Dermis blood vessel endothelial cell (primary cell): Measurements from ENCODE around the gene DRC7. TPM values are rescaled to one million over a fixed set of nuclear protein-coding genes. Genes with fewer than 3 reads are reported as not detected.
A peak's percentile ranks its signal among the peaks of the same experiment; 100 is the strongest.
"Not testable (repeated sequence)": the region's sequence is repeated elsewhere in the genome, so short reads cannot be mapped to it uniquely, and the experiment has no call there.

ENCODE experiments used
- DNase-seq: peaks from one replicate; pipeline ENCODE4 v3.0.0; 2010
- total RNA-seq: library from RNA; depleted of rRNA; stranded (reverse); fragments of >200 nt; gene quantifications from 2 replicates; pipeline ENCODE4 v1.2.3, GENCODE V29; 2014

The DRC7 gene
- total RNA-seq, 1 donor from 2014 or later: not detected

DNA sequence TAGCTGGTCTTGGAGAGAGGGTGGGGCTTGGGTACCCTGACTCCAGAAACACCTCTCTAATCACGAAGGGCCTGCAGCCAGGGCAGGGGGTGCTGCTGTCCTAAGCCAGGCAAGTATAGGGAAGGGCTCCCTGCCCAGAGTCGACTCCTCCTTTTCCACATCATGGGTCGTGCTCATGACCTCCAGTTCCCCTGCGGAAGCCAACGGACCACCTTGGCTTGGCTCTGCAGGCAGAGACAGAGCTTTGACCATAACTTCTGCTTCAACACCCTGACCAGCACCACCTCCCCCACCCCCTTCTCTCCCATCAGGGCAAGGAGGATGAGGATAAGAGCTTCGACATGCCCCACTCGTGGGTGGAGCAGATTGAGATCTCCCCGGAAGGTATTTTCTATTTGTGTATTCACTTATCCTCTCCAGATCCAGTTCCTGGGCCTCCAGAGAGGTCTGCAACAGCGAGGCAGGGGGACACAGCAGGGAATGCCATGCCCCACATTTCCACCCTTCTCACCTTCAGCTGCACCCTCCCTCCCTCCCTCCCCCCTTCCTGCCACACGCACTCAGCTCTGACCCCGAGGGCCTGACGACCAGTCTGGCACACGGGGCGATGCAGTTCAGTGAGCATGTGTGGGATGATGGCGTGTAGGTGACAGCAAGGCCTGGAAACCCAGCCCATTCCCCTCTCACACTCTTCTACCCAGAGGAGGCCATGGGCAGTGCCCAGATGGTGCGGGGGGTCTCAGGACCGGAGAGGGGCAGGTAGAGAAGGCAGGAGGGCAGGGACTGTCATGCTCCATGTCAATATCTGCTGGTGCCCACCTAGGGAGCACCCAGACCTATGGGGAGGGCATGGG lies 27.0 kb downstream of the DRC7 start:
- DNase-seq: no peak

DNA sequence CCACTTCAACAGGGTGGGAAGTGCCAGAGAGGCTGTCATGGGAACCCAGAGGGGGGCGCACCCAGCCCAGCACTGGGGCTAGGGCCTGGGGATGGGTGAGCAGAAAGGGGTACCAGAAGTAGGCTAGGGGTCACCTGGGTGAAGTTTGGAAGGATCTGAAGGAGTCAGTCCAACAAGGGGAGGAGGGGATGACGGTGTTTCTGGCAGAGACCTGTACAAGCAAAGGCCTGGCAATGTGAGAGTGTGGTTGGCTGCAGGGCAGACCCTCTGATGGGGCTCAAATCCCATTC lies 27.5 kb downstream of the DRC7 start:
- no peak for DNase-seq

DNA sequence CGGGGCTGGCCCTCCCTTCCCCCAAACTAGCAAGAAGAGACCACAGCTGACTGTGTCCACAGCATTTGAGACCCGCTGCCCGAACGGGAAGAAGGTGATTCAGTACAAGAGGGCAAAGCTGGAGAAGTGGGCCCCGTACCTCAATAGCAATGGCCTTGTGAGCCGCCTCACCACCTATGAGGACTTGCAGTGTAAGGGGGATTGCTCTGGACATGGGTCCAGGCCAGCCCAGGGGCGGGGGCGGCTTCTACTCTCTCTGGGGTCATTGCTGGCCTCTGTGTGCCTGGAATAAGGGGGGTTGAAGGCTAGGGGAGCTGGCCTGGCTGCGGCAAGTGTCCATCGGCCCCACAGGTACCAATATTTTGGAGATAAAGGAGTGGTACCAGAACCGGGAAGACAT lies 28.0 kb downstream of the DRC7 start:
- no peak for DNase-seq

DNA sequence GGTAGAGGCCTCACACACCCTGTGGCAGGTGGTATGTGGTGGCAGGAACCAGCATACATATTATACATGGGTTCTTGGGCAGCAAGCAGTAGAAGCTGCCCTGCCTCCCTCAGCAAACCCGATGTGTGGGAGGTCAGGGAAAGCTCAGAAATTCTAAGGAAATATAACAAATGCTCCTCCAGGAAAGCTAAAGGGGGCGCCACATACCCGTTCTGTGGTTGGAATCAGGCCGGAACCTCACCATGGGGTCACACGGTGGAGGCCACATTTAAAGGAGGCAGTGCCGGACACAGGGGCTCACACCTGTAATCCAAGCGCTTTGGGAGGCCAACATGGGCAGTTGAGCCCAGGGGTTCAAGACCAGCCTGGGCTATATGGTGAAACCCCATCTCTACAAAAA lies 28.6 kb downstream of the DRC7 start:
- DNase-seq: peak; percentile 49

DNA sequence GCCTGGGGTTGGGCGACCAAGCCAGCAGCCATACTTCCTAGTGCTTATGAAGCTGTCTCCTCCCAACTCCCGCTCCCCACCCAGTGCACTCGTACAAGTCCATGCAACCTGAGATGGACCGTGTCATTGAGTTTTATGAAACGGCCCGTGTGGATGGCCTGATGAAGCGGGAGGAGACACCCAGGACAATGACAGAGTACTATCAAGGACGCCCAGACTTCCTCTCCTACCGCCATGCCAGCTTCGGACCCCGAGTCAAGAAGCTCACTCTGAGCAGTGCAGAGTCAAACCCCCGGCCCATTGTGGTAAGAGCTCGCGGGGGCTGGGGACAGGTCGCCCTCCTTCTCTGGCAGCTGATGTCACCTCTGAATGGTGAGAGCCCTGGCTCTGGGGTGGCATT lies 29.9 kb downstream of the DRC7 start:
- no peak for DNase-seq

DNA sequence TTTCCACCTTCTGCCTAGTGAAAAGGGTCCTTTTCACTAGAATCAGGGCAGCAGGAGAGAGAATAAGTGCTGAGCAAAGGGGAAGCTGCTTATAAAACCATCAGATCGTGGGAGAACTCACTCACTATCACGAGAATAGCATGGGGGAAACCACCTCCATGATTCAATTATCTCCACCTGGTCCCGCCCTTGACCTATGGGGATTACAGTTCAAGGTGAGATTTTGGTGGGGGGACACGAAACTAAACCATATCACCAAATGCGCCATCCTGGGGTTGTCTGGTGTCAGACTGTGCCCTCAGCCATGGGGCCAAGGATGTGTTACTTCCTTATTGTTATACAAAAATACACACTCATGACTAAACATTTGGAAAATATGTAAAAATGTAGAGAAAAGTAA lies 30.5 kb downstream of the DRC7 start:
- DNase-seq: no peak

DNA sequence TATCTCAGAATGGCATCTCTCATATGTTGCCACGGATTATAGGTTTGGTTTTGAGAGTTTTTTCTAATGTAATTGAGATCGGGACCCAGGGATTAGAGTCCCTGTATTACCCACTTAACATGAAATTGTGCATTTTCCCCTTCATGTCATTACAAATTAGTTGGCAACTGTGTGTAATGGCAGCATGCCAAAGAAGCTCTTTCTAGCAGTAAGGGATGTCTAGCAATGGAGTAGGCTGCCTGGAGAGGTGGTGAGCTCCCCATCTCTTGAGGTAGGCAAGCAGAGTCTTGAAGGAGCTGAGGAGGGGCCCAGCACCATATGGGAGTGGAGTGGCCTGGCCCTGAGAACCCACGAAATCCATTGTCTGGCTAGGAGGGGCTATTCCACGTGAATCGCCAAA lies 30.9 kb downstream of the DRC7 start:
- no peak for DNase-seq

DNA sequence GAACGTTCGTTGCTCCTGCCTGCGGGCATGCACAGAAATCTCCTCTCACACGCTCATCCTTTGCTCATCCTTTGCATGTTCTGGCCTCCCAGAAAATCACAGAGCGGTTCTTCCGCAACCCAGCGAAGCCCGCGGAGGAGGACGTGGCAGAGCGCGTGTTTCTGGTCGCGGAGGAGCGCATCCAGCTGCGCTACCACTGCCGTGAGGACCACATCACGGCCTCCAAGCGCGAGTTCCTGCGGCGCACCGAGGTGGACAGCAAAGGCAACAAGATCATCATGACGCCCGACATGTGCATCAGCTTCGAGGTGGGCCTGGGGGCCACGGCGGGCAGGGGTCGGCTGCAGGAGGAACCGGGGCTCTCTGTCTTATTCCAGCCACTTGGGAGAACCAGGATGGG lies 31.4 kb downstream of the DRC7 start:
- DNase-seq: no peak

DNA sequence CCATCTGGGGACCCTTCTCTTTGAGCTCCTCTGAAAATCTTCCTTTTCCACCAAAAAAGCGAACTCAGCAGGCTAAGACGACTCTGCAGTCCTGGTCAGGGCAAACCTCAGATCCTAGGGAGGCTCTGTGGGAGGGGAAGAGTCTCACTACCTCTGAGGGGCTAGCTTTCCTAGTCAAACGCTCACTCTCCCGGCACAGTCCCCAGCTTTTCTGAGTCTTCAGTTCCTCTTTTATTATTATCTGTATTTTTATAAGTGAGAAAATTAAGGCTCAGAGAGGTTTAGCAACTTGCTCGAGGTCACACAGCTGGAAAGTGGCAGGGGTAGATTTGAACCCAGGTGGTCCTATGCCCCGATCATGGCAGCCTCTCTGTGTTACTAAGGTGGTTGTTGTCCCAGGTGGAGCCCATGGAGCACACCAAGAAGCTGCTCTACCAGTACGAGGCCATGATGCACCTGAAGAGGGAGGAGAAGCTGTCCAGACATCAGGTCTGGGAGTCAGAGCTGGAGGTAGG lies 31.9 kb downstream of the DRC7 start:
- DNase-seq: no peak

DNA sequence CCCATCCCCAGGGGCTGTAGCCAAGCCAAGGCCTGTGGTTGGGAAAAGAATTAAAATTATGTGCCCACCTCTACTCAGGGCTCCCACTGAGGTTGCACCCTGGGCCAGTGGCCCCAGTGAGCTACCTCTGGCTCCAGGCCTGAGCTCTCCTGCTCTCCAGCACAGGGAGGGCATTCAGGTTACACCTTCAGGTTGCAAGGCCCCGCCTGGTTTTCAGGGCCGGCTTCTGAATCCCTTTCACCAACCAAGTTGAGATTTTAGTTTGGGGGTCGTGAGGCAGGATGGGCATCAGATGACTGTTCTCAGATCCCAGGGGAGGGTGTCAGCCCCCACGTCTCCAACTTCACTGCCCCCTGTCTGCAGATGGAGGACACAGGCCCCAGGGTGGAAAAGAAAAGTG lies 33.0 kb downstream of the DRC7 start:
- DNase-seq: no peak

DNA sequence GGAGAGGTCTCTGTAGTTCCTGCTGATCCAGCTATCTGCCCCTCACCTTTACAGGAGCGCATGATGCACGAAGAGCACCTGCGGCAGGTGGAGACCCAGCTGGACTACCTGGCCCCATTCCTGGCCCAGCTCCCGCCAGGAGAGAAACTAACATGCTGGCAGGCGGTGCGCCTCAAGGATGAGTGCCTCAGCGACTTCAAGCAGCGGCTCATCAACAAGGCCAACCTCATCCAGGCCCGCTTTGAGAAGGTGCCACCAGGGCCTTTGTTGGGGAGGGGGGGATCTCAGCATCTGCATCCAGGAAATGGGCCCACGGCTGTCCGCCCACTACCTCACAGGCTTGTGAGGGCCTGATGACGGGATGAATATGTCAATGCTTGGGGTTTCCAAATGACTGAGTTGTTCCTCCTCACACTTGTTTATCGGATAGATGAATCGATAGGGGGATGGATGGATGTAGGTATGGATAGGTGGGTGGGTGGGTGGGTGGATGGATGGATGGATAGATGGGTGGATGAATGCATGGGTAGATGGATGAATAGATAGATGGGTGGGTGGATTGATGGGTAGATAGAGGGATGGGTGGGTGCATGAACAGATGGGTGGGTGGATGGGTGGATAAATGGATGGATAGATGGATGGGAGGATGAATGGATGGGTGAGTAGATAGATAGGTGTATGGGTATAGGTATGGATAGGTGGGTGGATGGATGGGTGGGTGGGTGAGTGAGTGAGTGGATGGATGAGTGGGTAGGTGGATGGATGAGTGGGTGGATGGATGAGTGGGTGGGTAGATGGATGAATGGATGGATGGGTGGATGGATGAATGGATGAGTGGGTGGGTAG lies 34.0 kb downstream of the DRC7 start:
- DNase-seq: no peak

DNA sequence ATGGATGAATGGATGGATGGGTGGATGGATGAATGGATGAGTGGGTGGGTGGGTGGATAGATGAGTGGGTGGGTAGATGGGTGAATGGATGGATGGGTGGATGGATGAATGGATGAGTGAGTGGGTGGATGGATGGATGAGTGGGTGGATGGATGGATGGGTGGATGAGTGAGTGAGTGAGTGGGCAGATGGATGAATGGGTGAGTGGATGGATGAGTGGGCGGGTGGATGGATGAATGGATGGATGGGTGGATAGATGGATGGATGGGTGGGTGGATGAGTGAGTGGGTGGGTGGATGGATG lies 34.5 kb downstream of the DRC7 start:
- DNase-seq: no peak

DNA sequence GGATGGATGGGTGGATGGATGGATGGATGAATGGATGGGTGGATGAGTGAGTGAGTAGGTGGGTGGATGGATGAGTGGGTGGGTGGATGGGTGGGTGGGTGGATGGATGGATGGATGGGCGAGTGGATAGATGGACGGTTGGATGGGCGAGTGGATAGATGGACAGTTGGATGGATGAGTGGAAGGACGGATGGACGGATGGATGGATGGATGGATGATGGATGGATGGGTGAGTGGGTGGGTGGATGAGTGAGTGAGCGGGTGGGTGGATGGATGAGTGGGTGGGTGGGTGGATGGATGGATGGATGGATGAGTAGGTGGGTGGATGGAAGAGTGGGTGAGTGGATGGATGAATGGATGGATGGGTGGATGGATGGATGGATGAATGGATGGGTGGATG lies 35.2 kb downstream of the DRC7 start:
- not testable (repeated sequence) for DNase-seq

DNA sequence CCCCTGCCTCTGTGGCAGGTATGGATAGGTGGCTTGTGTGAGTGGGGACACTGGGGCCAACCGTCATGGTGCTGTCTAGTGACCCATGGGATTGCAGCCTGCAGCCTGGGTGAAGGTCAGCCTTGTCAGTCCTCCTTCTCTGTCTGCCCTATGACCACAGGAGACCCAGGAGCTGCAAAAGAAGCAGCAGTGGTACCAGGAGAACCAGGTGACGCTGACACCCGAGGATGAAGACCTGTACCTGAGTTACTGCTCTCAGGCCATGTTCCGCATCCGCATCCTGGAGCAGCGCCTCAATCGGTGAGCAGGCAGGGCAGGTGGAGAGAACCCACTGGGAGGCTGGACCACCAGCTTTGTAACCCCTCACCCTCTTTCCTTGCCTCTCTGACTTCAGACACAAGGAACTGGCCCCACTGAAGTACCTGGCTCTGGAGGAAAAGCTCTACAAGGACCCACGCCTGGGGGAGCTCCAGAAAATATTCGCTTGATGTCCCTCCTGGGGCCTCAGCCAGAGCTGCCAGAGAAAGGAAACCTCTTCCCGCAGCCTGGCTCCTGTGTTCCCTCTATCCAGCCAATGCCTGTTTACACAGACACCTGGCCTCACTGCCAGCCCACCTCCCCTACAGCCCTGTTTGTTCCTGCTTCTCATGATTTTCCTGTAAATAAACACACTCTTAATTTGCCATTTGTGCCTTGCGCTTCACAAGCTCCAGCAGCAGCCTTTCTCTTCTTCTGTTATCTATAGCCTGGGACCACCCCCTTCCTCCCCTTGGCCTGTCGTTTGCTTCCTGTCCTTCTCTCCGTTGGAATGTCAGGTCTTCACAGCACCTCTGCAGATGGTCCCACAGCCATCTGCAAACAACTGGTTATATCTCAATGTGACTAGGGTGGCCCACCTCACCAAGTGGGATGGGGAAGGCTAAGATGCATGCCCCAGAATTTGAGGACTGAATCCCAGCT lies 36.4 kb downstream of the DRC7 start:
- no peak for DNase-seq

DNA sequence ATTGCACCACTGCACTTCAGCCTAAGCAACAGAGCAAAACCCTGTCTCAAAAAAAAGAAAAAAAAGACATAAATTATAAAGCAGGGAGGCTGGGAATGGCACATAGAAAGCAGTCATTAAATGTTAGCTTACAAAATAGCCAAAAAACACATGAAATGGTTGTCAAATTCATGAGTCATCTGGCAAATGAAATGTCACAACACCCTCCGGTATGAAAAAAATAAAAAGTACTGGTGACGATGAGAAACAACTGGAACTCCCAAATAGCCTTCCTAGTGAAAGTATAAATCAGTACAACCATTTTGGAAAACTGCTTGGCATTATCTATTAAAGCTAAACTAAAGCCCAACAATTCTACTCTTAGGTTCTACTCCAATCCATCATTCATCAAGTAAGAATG lies 37.4 kb downstream of the DRC7 start:
- no peak for DNase-seq

DNA sequence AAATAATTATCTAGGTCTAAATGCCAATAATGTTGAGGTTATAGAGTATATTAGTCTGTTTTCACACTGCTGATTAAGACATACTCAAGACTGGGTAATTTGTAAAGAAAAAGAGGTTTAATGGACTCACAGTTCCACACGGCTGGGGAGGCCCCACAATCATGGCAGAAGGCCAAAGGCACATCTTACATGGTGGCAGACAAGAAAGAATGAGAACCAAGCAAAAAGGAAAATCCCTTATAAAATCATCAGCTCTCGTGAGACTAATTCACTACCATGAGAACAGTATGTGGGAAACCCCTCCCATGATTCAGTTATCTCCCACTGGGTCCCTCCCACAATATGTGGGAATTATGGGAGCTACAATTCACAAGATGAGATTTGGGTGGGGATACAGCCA lies 38.1 kb downstream of the DRC7 start:
- DNase-seq: no peak

DNA sequence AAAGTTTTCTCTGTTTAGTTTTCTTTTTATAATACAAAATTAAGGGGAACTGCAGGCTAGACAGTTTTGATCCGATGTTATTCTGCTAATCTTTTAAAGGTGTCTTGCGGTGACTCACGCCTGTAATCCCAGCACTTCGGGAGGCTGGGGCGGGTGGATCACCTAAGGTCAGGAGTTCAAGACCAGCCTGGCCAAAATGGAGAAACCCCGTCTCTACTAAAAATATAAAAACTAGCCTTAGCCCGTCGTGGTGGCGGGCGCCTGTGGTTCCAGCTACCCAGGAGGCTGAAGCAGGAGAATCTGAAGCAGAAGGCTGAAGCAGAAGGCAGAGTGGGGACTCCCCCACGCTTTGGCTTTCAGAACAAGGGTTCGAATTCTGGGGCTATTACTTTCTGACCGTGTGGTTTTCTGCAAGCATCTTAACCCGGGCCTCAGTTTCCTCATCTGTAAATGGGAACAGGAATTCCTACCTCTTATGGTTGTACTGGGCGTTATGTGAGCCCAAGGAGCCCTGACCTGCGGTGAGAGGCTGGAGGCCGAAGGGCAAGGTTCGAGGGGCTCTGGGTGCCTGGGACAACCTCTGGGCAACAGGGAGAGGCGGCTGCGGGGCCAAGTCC lies 39.8 kb downstream of the DRC7 start:
- no peak for DNase-seq

DNA sequence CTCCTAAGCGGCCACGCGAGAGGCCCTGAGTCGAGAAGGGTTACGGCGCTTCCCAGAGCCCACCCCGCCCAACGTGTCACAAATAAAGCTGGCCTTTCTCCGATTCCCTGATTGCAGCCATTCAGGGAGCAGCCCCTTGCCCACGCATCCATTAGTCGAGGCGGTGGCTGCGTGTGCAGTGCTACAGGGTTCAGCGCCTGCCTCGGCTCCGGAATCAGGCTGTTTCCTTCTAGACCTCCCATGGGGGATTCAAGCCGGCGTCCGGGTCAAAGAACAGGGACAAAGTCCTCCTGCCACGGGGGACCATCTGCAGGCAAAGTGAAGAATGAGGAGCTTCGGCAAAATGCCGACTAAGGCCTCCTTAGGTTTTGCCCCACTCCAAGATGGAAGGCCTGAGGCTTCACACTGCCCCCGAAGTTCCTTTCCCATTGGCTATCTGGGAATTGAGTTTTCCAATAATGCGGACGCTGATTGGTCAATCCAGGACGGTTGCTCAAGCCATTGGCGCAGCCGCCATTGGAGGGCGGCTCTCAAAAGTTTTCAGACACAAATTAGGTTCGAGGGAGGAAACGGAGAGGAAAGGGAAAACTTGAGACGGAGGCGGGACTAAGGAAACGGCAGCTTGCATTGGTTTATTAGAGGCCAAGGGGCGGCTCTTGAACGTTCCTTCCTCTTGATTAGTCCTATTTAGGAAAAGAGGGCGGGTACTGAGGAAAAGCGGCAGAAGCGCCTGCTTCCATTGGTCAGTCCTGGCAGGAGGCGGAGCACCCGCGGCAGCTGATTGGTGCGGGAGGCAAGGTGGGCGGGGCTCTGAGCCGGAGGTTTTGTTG lies 40.5 kb downstream of the DRC7 start:
- DNase-seq: peak; percentile 100

DNA sequence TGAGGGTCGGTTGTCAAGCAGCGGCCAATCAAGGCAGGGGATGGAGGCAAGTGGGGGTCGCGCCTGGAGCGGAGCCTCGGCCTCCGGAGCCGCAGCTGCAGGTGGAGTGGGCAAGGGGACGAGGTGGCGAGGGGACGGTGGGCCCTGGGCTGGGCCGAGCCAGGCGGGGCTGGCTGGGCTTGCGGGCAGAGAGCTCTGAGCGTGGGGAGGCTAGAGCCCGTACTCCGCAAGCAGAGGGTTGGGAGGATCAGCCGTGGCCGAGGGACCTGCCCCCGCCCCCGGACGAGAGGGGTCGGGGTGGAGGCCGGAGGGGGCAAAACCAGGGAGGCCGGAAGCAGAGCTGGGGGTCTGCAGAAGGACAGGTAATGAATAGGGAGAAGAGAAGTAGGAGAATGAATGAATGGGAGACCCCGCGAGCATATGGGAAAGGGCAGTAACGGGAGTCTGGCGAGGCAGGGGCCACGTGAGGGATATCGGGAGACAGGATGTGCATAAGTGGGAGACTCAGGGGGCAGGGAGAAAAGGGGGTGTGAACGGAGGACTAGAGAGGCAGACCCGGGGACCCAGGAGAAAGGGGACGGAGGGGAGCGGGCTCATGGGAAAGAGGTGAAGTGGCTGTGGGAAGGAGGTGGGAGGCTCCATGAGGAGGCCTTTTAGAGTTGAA lies 41.3 kb downstream of the DRC7 start, which contains the start of gene KATNB1:
Gene KATNB1 (plus strand): TSS at position 16 of the 664 bp plus-strand sequence. CDS start 1,474 bp downstream, outside the sequence.
- peak; percentile 37 for DNase-seq

DNA sequence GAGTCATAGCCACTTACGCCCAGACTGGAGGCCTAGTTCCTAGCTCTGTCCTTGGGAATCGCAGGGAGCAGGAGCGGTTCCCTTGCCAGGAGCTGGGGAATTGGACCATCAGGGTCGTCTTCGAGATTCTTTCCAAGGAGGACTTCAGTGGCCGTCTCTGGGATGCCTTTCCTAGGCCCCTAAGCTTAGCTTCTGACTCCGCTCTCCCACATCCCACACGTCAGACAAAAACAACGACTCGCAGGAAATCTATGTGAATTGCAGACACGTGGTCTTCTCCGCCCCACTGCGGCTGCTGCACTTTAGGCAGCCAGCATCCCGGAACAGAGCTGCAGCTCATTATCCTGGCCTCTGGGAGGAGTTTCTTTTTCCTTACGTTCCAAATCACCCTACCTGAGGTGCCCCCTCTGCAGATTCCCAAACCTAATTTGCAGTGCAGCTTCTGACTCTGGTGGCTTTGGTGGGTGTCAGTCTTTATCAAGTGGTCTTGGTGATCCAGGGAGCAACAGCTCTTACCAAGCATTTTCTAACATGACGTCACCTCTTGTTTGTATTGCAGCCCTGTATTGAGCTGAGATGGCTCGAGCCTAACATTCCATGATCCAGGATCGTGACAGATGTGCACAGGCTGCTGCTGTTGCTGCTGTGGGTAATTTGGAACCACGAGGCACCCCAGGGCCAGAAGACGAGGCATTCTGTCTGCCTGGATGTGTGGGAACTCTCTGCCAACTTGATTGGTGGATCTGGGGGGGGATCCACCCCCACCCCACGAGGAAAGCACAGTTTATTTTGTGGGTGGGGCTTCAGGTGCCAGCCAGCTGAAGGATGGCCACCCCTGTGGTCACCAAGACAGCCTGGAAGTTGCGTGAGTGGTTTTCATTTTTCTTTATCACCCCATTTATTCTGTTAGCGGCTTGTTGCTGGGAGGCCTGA lies 42.1 kb downstream of the DRC7 start:
- DNase-seq: peak; percentile 88
